NCI-H1048 (cell line): ENCODE results near the gene AKAP10.
"Not testable (repeated sequence)": the region's sequence is repeated elsewhere in the genome, so short reads cannot be mapped to it uniquely, and the experiment has no call there.

Experiments
- DNase-seq: peaks from one replicate; lab custom pipeline; 2025; lab: John Stamatoyannopoulos, UW

AKAP10 gene

GRCh38 chr17:19865021-19865420, 112.6 kb downstream of the AKAP10 start:
- DNase-seq: no peak

DNA sequence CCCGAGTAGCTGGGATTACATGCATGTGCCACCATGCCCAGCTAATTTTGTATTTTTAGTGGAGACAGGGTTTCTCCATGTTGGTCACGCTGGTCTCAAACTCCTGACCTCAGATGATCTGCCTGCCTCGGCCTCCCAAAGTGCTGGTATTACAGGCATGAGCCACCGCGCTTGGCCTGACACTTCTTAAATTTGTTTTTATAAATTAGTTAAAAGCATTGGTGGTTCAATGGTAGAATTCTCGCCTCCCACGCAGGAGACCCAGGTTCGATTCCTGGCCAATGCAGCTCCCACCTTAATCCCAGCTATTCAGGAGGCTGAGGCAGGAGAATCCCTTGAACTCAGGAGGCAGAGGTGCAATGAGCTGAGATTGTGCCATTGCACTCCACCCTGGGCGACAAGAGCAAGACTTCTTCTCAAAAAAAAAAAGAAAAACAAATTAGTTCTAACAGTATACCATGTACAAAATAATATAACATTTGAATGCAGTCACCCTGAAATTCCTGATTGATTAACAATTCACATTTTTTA, 116.9 kb downstream of the AKAP10 start:
- DNase-seq: not testable (repeated sequence)

- DNase-seq: no peak
Measured at GRCh38 chr17:19857640-19858039, 120.0 kb downstream of the AKAP10 start.
